AG09309 (cell line): ENCODE data around the gene HPS3.
"Not testable (repeated sequence)": the region's sequence is repeated elsewhere in the genome, so short reads cannot be mapped to it uniquely, and the experiment has no call there.

ENCODE experiments used
- DNase-seq: peaks from one replicate; pipeline ENCODE4 v3.0.0-alpha.2; 2010; ENCODE audit warnings: low read depth
- H3K4me3 ChIP-seq: 2 replicates; pipeline ENCODE4 v1.5.1; 2011; ENCODE audit warnings: mild to moderate bottlenecking, low read depth, low read length, moderate library complexity; ENCODE audit not compliant: control insufficient read depth
- CTCF ChIP-seq: IDR thresholded peaks from 2 replicates; pipeline ENCODE4 v1.5.1; 2011; ENCODE audit warnings: mild to moderate bottlenecking, low read depth, low read length, inconsistent platforms; ENCODE audit not compliant: insufficient read depth, control insufficient read depth; ENCODE audit errors: missing control alignments

Gene HPS3

GRCh38 chr3:149212386-149212785, 82.9 kb downstream of the HPS3 start:
- no peak overlapping the region for H3K4me3 ChIP-seq
- no peak for DNase-seq
- no peak for TF ChIP-seq CTCF

- DNase-seq, result no peak
- no peak for TF ChIP-seq CTCF
- H3K4me3 ChIP-seq, result no peak overlapping the region
Measured at GRCh38 chr3:149214702-149215101, 85.3 kb downstream of the HPS3 start.

GRCh38 chr3:149215515-149215914, 86.1 kb downstream of the HPS3 start:
- no peak overlapping the region for H3K4me3 ChIP-seq
- DNase-seq, result no peak
- TF ChIP-seq CTCF, result no peak

GRCh38 chr3:149216193-149216869, 86.9 kb downstream of the HPS3 start:
- no peak overlapping the region for H3K4me3 ChIP-seq
- no peak for TF ChIP-seq CTCF
- no peak for DNase-seq

GRCh38 chr3:149217347-149217746, 87.9 kb downstream of the HPS3 start:
- no peak for DNase-seq
- no peak for TF ChIP-seq CTCF
- H3K4me3 ChIP-seq, result no peak overlapping the region

GRCh38 chr3:149219380-149220121, 90.1 kb downstream of the HPS3 start:
- H3K4me3 ChIP-seq, result not testable (repeated sequence)

GRCh38 chr3:149221783-149222517, 92.5 kb downstream of the HPS3 start, which contains the start of gene CP:
CP (minus strand) TSS chr3:149221829; CDS start chr3:149221792, 37 bp downstream.
- TF ChIP-seq CTCF, result no peak
- H3K4me3 ChIP-seq, result no peak within 1 kb of the TSS
- DNase-seq, result no peak

More at GRCh38 chr3:149219380-149220121, 90.1 kb downstream of the HPS3 start:
- not testable (repeated sequence) for DNase-seq
